GM18951 (cell line): ENCODE measurements around the gene AK3.
"Not testable (repeated sequence)": the region's sequence is repeated elsewhere in the genome, so short reads cannot be mapped to it uniquely, and the experiment has no call there.

ENCODE experiments used
- POLR2A ChIP-seq: IDR thresholded peaks from 4 replicates; pipeline ENCODE4 v1.6.1; 2011; ENCODE audit warnings: mild to moderate bottlenecking; ENCODE audit not compliant: insufficient read length, insufficient read depth; ENCODE audit errors: extremely low read depth
- in situ Hi-C: fragments of 300-500 bp; cut with MboI; formaldehyde crosslinking; loops from one replicate; pipeline ENCODE4 v1.12.0; 2022; ENCODE audit warnings: low sequenced_read_pairs, mixed read lengths, inconsistent platforms; ENCODE audit not compliant: unreplicated experiment

AK3 gene

GRCh38 chr9:4740638-4741364 lies at the start of gene AK3:
Gene AK3, minus strand, starts transcription at chr9:4741202. Its CDS starts 115 bp downstream, at chr9:4741087.
- peak; percentile 95 for TF ChIP-seq POLR2A
- in situ Hi-C loops, result loop anchor here (10.0 kb wide), 1 partner anchor 244 kb away; the partner anchor contains the start of gene JAK2

- in situ Hi-C loops, result no loop called here
- no peak for TF ChIP-seq POLR2A
Observed at GRCh38 chr9:4788703-4789102, 47.7 kb upstream of the AK3 start.

- in situ Hi-C loops, result no loop called here
Observed at GRCh38 chr9:4787876-4788275, 46.9 kb upstream of the AK3 start.

GRCh38 chr9:4786599-4786998 lies 45.6 kb upstream of the AK3 start:
- in situ Hi-C loops, result no loop called here
- no peak for TF ChIP-seq POLR2A

More at GRCh38 chr9:4787876-4788275, 46.9 kb upstream of the AK3 start:
- no peak for TF ChIP-seq POLR2A

GRCh38 chr9:4784403-4784802 lies 43.4 kb upstream of the AK3 start:
- TF ChIP-seq POLR2A, result no peak
- in situ Hi-C loops, result no loop called here

- in situ Hi-C loops, result not testable (repeated sequence)
Observed at GRCh38 chr9:4783191-4783590, 42.2 kb upstream of the AK3 start.

- in situ Hi-C loops, result no loop called here
- no peak for TF ChIP-seq POLR2A
Observed at GRCh38 chr9:4781408-4781807, 40.4 kb upstream of the AK3 start.

- in situ Hi-C loops, result no loop called here
- no peak for TF ChIP-seq POLR2A
Observed at GRCh38 chr9:4780651-4781050, 39.6 kb upstream of the AK3 start.

- in situ Hi-C loops, result not testable (repeated sequence)
Observed at GRCh38 chr9:4774958-4775357, 34.0 kb upstream of the AK3 start.

GRCh38 chr9:4774209-4774608 lies 33.2 kb upstream of the AK3 start:
- no peak for TF ChIP-seq POLR2A
- in situ Hi-C loops, result no loop called here

- no peak for TF ChIP-seq POLR2A
- in situ Hi-C loops, result no loop called here
Observed at GRCh38 chr9:4771788-4772187, 30.8 kb upstream of the AK3 start.

- in situ Hi-C loops, result loop anchor here (10.0 kb wide), 1 partner anchor 155 kb away; no protein-coding TSS in a partner anchor
- no peak for TF ChIP-seq POLR2A
Observed at GRCh38 chr9:4769321-4770080, 28.5 kb upstream of the AK3 start.

- in situ Hi-C loops, result loop anchor here (10.0 kb wide), 1 partner anchor 156 kb away; no protein-coding TSS in a partner anchor
- TF ChIP-seq POLR2A, result no peak
Observed at GRCh38 chr9:4768681-4769080, 27.7 kb upstream of the AK3 start.

GRCh38 chr9:4764033-4764432 lies 23.0 kb upstream of the AK3 start:
- TF ChIP-seq POLR2A, result no peak
- in situ Hi-C loops, result loop anchor here (10.0 kb wide), 1 partner anchor 161 kb away; no protein-coding TSS in a partner anchor

GRCh38 chr9:4762886-4763541 lies 22.0 kb upstream of the AK3 start:
- in situ Hi-C loops, result loop anchor here (10.0 kb wide), 1 partner anchor 162 kb away; no protein-coding TSS in a partner anchor
- TF ChIP-seq POLR2A, result no peak
